Measurements from ENCODE around the gene KLRK1.
"Not testable (repeated sequence)": the region's sequence is repeated elsewhere in the genome, so short reads cannot be mapped to it uniquely, and the experiment has no call there.

DNA sequence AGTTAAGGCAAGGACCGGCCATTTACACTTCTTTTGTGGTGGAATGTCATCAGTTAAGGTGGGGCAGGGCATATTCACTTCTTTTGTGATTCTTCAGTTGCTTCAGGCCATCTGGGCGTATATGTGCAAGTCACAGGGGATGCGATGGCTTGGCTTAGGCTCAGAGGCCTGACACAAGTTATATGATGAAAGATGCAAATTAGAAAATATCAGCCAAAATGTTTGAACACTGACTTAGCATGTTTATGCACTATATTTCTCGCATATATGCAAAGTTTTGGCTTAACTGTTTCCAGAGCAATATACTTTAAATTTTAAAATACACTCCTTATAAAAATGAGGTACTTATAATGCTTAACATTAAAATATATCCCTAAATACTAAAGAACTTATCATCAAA lies 51.4 kb downstream of the KLRK1 start:
- not testable (repeated sequence) for TF ChIP-seq YY1 (IDR thresholded peaks at IDR 0.05; ENCODE audit: insufficient read depth, insufficient read length); SUZ12 (IDR thresholded peaks at IDR 0.05; ENCODE audit: extremely low read depth, insufficient read depth, insufficient read length); ZNF274 (IDR thresholded peaks at IDR 0.05; ENCODE audit: low read depth, low read length)

Data from NT2/D1 (cell line).